ENCODE measurements around the gene ABCC9.

DNA sequence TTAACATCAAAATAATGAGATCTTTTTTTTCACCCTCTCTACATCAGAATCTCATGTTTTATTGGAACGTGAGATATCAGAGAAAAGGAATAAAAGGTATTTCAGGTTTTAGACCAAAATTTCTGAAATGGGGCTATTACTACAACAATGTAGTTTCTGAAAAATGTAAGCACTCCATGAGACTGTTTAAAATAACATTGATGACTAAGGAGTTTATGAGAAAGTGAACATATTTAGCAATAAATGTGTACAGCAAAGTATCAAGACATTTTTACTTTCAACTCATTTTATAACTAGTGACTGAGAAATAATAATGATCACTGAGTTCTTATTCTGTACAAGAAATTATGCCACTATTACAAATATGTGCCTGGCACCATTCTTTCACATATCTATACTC, 39.3 kb upstream of the ABCC9 start:
- TF ChIP-seq, protein P1, sequence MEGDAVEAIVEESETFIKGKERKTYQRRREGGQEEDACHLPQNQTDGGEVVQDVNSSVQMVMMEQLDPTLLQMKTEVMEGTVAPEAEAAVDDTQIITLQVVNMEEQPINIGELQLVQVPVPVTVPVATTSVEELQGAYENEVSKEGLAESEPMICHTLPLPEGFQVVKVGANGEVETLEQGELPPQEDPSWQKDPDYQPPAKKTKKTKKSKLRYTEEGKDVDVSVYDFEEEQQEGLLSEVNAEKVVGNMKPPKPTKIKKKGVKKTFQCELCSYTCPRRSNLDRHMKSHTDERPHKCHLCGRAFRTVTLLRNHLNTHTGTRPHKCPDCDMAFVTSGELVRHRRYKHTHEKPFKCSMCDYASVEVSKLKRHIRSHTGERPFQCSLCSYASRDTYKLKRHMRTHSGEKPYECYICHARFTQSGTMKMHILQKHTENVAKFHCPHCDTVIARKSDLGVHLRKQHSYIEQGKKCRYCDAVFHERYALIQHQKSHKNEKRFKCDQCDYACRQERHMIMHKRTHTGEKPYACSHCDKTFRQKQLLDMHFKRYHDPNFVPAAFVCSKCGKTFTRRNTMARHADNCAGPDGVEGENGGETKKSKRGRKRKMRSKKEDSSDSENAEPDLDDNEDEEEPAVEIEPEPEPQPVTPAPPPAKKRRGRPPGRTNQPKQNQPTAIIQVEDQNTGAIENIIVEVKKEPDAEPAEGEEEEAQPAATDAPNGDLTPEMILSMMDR (conservative IDR thresholded peaks at IDR 0.05): no peak
- no peak for TF ChIP-seq ZFX (IDR thresholded peaks at IDR 0.05)

All from C4-2B (cell line).